K562 (cell line): ENCODE measurements around the gene ADIPOR1. TPM values are rescaled to one million over a fixed set of nuclear protein-coding genes. Genes with fewer than 3 reads are reported as not detected.

Source experiments
- ARID2 ChIP-seq: fragments of 450-650 bp; IDR thresholded peaks from 2 replicates; pipeline ENCODE4 v1.6.1; 2017; ENCODE audit warnings: antibody characterized with exemption, mild to moderate bottlenecking
- ETS2 ChIP-seq: IDR thresholded peaks from 2 replicates; pipeline ENCODE4 v1.6.1; 2016; ENCODE audit warnings: borderline replicate concordance, missing genetic modification characterization, mild to moderate bottlenecking, moderate library complexity, missing compliant biosample characterization; ENCODE audit not compliant: poor library complexity, severe bottlenecking
- HCFC1 ChIP-seq: IDR thresholded peaks from 2 replicates; pipeline ENCODE4 v1.6.1; 2012; ENCODE audit warnings: low read depth, low read length, improper control_type of control experiment
- KDM5B ChIP-seq: fragments of 200-600 bp; sonication (generic); IDR thresholded peaks from 2 replicates; pipeline ENCODE4 v1.6.1; 2012; ENCODE audit warnings: low read depth, mild to moderate bottlenecking, moderate library complexity, low read length, control low read depth, inconsistent platforms; ENCODE audit not compliant: insufficient replicate concordance
- KLF1 ChIP-seq: fragments of 450-650 bp; IDR thresholded peaks from 2 replicates; pipeline ENCODE4 v1.6.1; 2016; ENCODE audit warnings: missing genetic modification characterization, missing compliant biosample characterization
- MTF1 ChIP-seq: fragments of 250-450 bp; sonication (Bioruptor Pico); IDR thresholded peaks from 2 replicates; pipeline ENCODE4 v1.9.0; 2021; ENCODE audit warnings: moderate library complexity, mild to moderate bottlenecking, inconsistent platforms, borderline replicate concordance
- NONO ChIP-seq, 2 experiments: fragments of 200-400 bp in 1 of 2; fragments of 450-650 bp in 1 of 2; formaldehyde crosslinking in 1 of 2; IDR thresholded peaks; 2 replicates each; pipeline ENCODE4 v1.6.1; 2017; ENCODE audit warnings: low read depth in 2 of 2, mild to moderate bottlenecking in 2 of 2, moderate library complexity in 2 of 2, low read length in 1 of 2
- PYGO2 ChIP-seq: fragments of 450-650 bp; IDR thresholded peaks from 2 replicates; pipeline ENCODE4 v1.6.1; 2016; ENCODE audit warnings: mild to moderate bottlenecking, missing genetic modification characterization, moderate library complexity, missing compliant biosample characterization
- SMC3 ChIP-seq: conservative IDR thresholded peaks from 2 replicates; pipeline ENCODE4 v1.6.1; 2011; ENCODE audit warnings: low read depth, low read length, improper control_type of control experiment; ENCODE audit not compliant: insufficient read depth
- U2AF1 ChIP-seq: fragments of 200-400 bp; formaldehyde crosslinking; optimal IDR thresholded peaks from 2 replicates; pipeline ENCODE3; 2017; ENCODE audit warnings: mild to moderate bottlenecking, low read depth, low read length, moderate library complexity
- ZNF3 ChIP-seq: fragments of 250-450 bp; sonication (Bioruptor Pico); IDR thresholded peaks from 2 replicates; pipeline ENCODE4 v1.5.0; 2021; ENCODE audit warnings: mild to moderate bottlenecking, moderate library complexity
- polyA plus RNA-seq, 8 experiments: library from polyadenylated mRNA; depleted of rRNA in 4 of 8; stranded (reverse) in 5 of 8; unstranded in 3 of 8; fragments of >200 nt; fragmentation: Nextera tagmentation in 2 of 8; fragmentation: Illumina TruSeq in 1 of 8; extraction: Ambion mirVana in 2 of 8; extraction: Trizol in 1 of 8; gene quantifications; 2 replicates each; pipeline versions ENCODE4 v1.2.1 to v1.2.3, GENCODE V29; 2011 to 2014; ENCODE audit warnings: inconsistent platforms in 1 of 8, missing spikeins in 1 of 8
- total RNA-seq, 7 experiments: library from RNA; depleted of rRNA in 6 of 7; stranded (reverse); fragments of >200 nt in 6 of 7; fragmentation: Illumina TruSeq in 2 of 7; extraction: Trizol in 2 of 7; gene quantifications; 2 replicates each; pipeline versions ENCODE4 v1.2.1 to v1.2.3, GENCODE V29; 2011 to 2021; ENCODE audit warnings: low replicate concordance in 1 of 7
- TF ChIP-seq, protein P1 (sequence below): fragments of 200-800 bp; sonication (Bioruptor generic); IDR thresholded peaks from 2 replicates; pipeline ENCODE4 v1.6.1; 2017; ENCODE audit warnings: missing genetic modification characterization, missing compliant biosample characterization

ADIPOR1 gene
- total and polyA plus RNA-seq, 9 of the 15 experiments (the other 6 are each of a cell fraction or from before 2014, with no cell fraction given), result 29.0 to 217 (median 100) TPM

DNA sequence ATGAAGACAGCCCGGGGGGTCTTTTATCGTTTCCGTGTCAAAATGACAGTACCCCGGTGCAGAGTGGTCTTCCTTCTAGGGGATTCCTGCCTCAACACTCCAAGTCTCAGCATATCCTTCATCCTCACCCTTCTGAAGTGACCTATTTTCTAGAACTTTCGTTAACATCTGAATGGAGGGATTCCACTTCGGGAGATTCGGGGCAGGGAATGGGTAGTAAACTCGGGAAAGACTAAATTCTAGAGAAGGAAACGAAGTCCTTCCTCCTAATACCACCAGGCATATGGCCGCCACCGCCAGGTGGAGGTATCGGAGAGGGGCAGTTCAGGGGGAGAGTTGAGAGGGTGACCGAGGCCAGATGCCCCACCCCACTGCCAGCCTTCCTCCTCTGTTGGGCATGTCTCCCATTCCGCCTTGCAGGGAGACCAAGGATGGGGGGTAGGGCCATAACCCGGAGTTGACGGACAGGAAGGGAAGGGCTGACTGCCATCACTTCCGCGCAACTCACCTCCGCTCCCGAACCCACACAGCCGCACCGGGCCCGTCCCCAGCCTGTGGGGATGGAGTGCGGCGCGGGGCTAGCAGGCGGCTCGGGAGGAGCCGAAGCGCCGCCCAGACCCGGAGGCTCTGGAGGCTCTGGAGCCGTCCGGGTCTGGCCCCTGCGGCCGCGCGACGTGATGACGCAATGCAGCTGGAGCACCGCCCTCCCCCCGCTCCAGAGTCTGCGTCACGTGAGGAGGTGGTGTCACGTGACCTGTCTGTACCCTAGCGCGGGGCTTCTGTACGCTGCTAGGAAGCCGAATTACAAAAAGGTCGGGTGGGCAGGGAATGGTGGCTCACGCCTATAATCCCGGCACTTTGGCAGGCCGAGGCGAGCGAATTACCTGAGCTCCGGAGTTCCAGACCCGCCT, 31.3 kb downstream of the ADIPOR1 start, which contains the start of gene KLHL12 (continued):
- TF ChIP-seq ETS2 (tag), result no peak
- no peak for TF ChIP-seq U2AF1
- TF ChIP-seq KDM5B, result peak; percentile 97
- TF ChIP-seq, protein P1, sequence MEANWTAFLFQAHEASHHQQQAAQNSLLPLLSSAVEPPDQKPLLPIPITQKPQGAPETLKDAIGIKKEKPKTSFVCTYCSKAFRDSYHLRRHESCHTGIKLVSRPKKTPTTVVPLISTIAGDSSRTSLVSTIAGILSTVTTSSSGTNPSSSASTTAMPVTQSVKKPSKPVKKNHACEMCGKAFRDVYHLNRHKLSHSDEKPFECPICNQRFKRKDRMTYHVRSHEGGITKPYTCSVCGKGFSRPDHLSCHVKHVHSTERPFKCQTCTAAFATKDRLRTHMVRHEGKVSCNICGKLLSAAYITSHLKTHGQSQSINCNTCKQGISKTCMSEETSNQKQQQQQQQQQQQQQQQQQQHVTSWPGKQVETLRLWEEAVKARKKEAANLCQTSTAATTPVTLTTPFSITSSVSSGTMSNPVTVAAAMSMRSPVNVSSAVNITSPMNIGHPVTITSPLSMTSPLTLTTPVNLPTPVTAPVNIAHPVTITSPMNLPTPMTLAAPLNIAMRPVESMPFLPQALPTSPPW (CRISPR knock-in tag), result peak; percentile 97
- peak; percentile 30 to 84; a peak in 1 of 4 replicates for TF ChIP-seq NONO (IDR thresholded peaks at IDR 0.05; ENCODE audit: low read depth in 2 of 2, low read length in 1 of 2)
- peak; percentile 62 for TF ChIP-seq SMC3
- TF ChIP-seq ARID2, result peak; percentile 71; the same call in 1 of the 2 replicates
- TF ChIP-seq HCFC1, result peak; percentile 83
- no peak for TF ChIP-seq PYGO2
- TF ChIP-seq KLF1 (tag), result 0 out of 2 replicates have a peak, but pooled peaks have one; percentile 79
- TF ChIP-seq MTF1, result no peak
- no peak for TF ChIP-seq ZNF3 (CRISPR knock-in tag)
